GM21381 (cell line): ENCODE data around the gene GAS2.
"Not testable (repeated sequence)": the region's sequence is repeated elsewhere in the genome, so short reads cannot be mapped to it uniquely, and the experiment has no call there.

Experiments used
- ATAC-seq: cut with Tn5 transposase; IDR thresholded peaks from one replicate; pipeline ENCODE4 v1.9.1; 2021; ENCODE audit warnings: mild to moderate bottlenecking, moderate library complexity; ENCODE audit not compliant: unreplicated experiment

Gene GAS2

GRCh38 chr11:22666325-22666687 is at the start of gene GAS2:
GAS2 (plus strand) TSS chr11:22666611; CDS start chr11:22674870, 8,259 bp downstream.
- ATAC-seq: peak; percentile 14

GRCh38 chr11:22617868-22618267 is 48.5 kb upstream of the GAS2 start:
- ATAC-seq: no peak

GRCh38 chr11:22624742-22625447 is 41.5 kb upstream of the GAS2 start:
- peak; percentile 54 for ATAC-seq

GRCh38 chr11:22625448-22626287 is 40.7 kb upstream of the GAS2 start, which contains the start of gene FANCF:
FANCF (minus strand) TSS chr11:22625823; CDS start chr11:22625810, 13 bp downstream.
- ATAC-seq: peak; percentile 96

- no peak for ATAC-seq
Observed at GRCh38 chr11:22626573-22627239, 39.7 kb upstream of the GAS2 start.

- no peak for ATAC-seq
Observed at GRCh38 chr11:22627421-22627820, 39.0 kb upstream of the GAS2 start.

GRCh38 chr11:22633354-22633902 is 33.0 kb upstream of the GAS2 start:
- no peak for ATAC-seq

- no peak for ATAC-seq
Observed at GRCh38 chr11:22634897-22635629, 31.3 kb upstream of the GAS2 start.

GRCh38 chr11:22635689-22636088 is 30.7 kb upstream of the GAS2 start:
- ATAC-seq: no peak

GRCh38 chr11:22640862-22641261 is 25.5 kb upstream of the GAS2 start:
- no peak for ATAC-seq

- no peak for ATAC-seq
Observed at GRCh38 chr11:22641559-22641958, 24.9 kb upstream of the GAS2 start.

GRCh38 chr11:22652346-22652745 is 14.1 kb upstream of the GAS2 start:
- not testable (repeated sequence) for ATAC-seq

- no peak for ATAC-seq
Observed at GRCh38 chr11:22656130-22656529, 10.3 kb upstream of the GAS2 start.

- peak; percentile 92 for ATAC-seq
Observed at GRCh38 chr11:22657101-22657694, 9.2 kb upstream of the GAS2 start.

GRCh38 chr11:22659783-22660182 is 6.6 kb upstream of the GAS2 start:
- no peak for ATAC-seq

GRCh38 chr11:22666688-22667439 is 453 bp downstream of the GAS2 start:
- ATAC-seq: peak; percentile 50

- peak; percentile 29 for ATAC-seq
Observed at GRCh38 chr11:22668005-22668796, 1.8 kb downstream of the GAS2 start.

- ATAC-seq: no peak
Observed at GRCh38 chr11:22669368-22669767, 3.0 kb downstream of the GAS2 start.

GRCh38 chr11:22670830-22671229 is 4.4 kb downstream of the GAS2 start:
- ATAC-seq: peak; percentile 34
